ENCODE data around the gene RAD51B. TPM values are rescaled to one million over a fixed set of nuclear protein-coding genes. Genes with fewer than 3 reads are reported as not detected.

RAD51B gene
- total and polyA plus RNA-seq, 9 donors: 21.6 to 70.1 (median 35.1) TPM

- intact Hi-C loops (cut with DNase I): loop anchor here in 2 of 4 donors (5.0 to 10.0 kb wide), 2 partner anchors 100 to 278 kb away; partner anchors contain the start of gene ZFP36L1 (in 1 of the 2)
Observed at GRCh38 chr14:68514608-68515194, 695.1 kb downstream of the RAD51B start.

DNA sequence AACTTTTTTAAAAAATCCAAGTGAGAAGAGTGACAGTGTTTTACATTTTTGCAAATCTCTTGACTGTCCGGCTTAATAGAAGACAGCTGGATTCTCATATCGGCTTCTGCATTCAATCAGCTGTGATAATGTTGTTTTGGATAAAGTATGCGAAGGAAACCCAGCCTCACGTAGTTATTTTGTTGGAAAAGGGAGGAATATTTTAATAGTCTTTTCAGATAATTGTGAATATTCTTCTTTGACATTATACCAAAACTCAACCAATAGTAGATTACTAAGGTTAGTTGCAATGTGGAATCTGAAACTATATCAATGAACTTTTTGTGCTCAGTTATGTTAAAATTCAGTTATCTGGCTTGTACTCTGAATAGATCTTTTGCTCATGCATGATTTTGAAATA lies 696.8 kb downstream of the RAD51B start:
- H3K27ac ChIP-seq: no peak overlapping the region
- no peak for DNase-seq
- TF ChIP-seq POLR2A (IDR thresholded peaks at IDR 0.05) (no peak), CTCF (IDR thresholded peaks at IDR 0.05) (no peak), EP300 (IDR thresholded peaks at IDR 0.05) (no peak)
- H3K4me1 ChIP-seq (ENCODE audit: insufficient read depth): peaks cover 43% of the 10 kb centered on the region
- H3K27me3 ChIP-seq: no peaks in the 10 kb centered on the region
- intact Hi-C loops (cut with DNase I): loop anchor here in 2 of 4 donors (5.0 to 10.0 kb wide), 2 partner anchors 102 to 276 kb away; partner anchors contain the start of gene ZFP36L1 (in 1 of the 2)
- WGBS, 3 donors: 15 to 22% (median 15%) methylated on average over 4 of the region's 4 CpGs
- H3K4me3 ChIP-seq: no peak overlapping the region
- H3K9me3 ChIP-seq: no peaks in the 10 kb centered on the region
- no peaks in the 10 kb centered on the region for H3K36me3 ChIP-seq

More at GRCh38 chr14:68514608-68515194, 695.1 kb downstream of the RAD51B start:
- DNase-seq: no peak
- H3K9me3 ChIP-seq: no peaks in the 10 kb centered on the region
- no peak overlapping the region for H3K4me3 ChIP-seq
- H3K4me1 ChIP-seq (ENCODE audit: insufficient read depth): peaks cover 45% of the 10 kb centered on the region
- no peak overlapping the region for H3K27ac ChIP-seq
- no peaks in the 10 kb centered on the region for H3K36me3 ChIP-seq
- TF ChIP-seq CTCF (IDR thresholded peaks at IDR 0.05) (no peak), EP300 (IDR thresholded peaks at IDR 0.05) (no peak), POLR2A (IDR thresholded peaks at IDR 0.05) (no peak)
- H3K27me3 ChIP-seq: no peaks in the 10 kb centered on the region
- WGBS, 3 donors: 86 to 88% (median 87%) methylated on average over 4 of the region's 4 CpGs

DNA sequence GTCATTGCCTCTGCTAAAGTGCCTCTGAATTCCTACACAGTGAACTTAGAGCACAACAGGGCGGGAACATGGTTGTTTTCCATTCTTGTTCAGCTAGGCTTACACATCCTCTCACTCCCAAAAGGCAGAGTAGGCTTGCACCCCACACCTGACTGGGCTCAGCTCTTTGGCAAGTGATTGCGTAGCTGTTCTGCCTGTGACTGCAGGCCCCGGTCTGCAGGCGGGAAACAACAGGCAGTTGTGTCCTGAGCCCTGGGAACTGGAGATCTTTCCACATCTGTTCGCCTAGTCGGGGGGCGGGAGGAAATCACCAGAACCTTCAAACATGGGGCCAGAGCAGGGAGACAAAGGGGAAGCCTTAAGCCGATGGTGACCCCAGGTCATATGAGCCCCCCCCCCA lies 698.6 kb downstream of the RAD51B start:
- H3K27me3 ChIP-seq: no peaks in the 10 kb centered on the region
- no peaks in the 10 kb centered on the region for H3K36me3 ChIP-seq
- H3K27ac ChIP-seq: peak overlapping the region; percentile 51 to 75
- WGBS, 3 donors: 52 to 67% (median 61%) methylated on average over 8 of the region's 8 CpGs
- no peak for TF ChIP-seq POLR2A (IDR thresholded peaks at IDR 0.05)
- TF ChIP-seq EP300 (IDR thresholded peaks at IDR 0.05): no peak
- no peak for TF ChIP-seq CTCF (IDR thresholded peaks at IDR 0.05)
- no peak overlapping the region for H3K4me3 ChIP-seq
- intact Hi-C loops (cut with DNase I): loop anchor here in 2 of 4 donors (5.0 to 10.0 kb wide), 2 partner anchors 103 to 274 kb away; partner anchors contain the start of gene ZFP36L1 (in 1 of the 2)
- H3K4me1 ChIP-seq (ENCODE audit: insufficient read depth): peaks cover 40% of the 10 kb centered on the region
- no peaks in the 10 kb centered on the region for H3K9me3 ChIP-seq
- DNase-seq: no peak

- no peak overlapping the region for H3K4me3 ChIP-seq
- peak in 3 of 5 donors; percentile 56 to 68 (median 61) for DNase-seq
- H3K27me3 ChIP-seq: no peaks in the 10 kb centered on the region
- H3K9me3 ChIP-seq: no peaks in the 10 kb centered on the region
- peaks cover 44% of the 10 kb centered on the region for H3K4me1 ChIP-seq (ENCODE audit: insufficient read depth)
- H3K27ac ChIP-seq: peak overlapping the region; percentile 51 to 75
- TF ChIP-seq POLR2A (IDR thresholded peaks at IDR 0.05): no peak
- no peak for TF ChIP-seq CTCF (IDR thresholded peaks at IDR 0.05)
- TF ChIP-seq EP300 (IDR thresholded peaks at IDR 0.05): no peak
- WGBS, 3 donors: 21 to 31% (median 26%) methylated on average over 7 of the region's 7 CpGs
- intact Hi-C loops (cut with DNase I): loop anchor here in 2 of 4 donors (5.0 to 10.0 kb wide), 2 partner anchors 104 to 273 kb away; partner anchors contain the start of gene ZFP36L1 (in 1 of the 2)
- no peaks in the 10 kb centered on the region for H3K36me3 ChIP-seq
Observed at GRCh38 chr14:68518761-68519670, 699.4 kb downstream of the RAD51B start.

Data from ovary (tissue), 9 donors.